Activated CD8-positive, alpha-beta memory T cell treated with anti-CD3 and anti-CD28 coated beads, Interleukin-2, amount 10 ng/mL, durations not matched to agents 7 days and 5 days (primary cell): Measurements from ENCODE around the gene BMPR1A. TPM values are rescaled to one million over a fixed set of nuclear protein-coding genes. Genes with fewer than 3 reads are reported as not detected.
A peak's percentile ranks its signal among the peaks of the same experiment; 100 is the strongest.
"Not testable (repeated sequence)": the region's sequence is repeated elsewhere in the genome, so short reads cannot be mapped to it uniquely, and the experiment has no call there.

Experiments used
- ATAC-seq: fragments of 150-1000 bp; cut with Tn5 transposase; one replicate; pipeline ENCODE4 v1.10.0; 2021; ENCODE audit warnings: moderate library complexity
- CTCF ChIA-PET: fragments of 350-600 bp; sonication (Branson Sonifier 250); formaldehyde crosslinking; loops from one replicate; lab custom pipeline; 2021; ENCODE audit warnings: antibody characterized with exemption; lab: Charles Lee
- DNase-seq: peaks from one replicate; pipeline ENCODE4 v3.0.0-alpha.2; 2020
- H3K27ac Mint-ChIP-seq: one replicate; pipeline ENCODE4 v1.8.0; 2021; ENCODE audit warnings: mild to moderate bottlenecking, mixed read lengths
- H3K27me3 Mint-ChIP-seq: one replicate; pipeline ENCODE4 v1.8.0; 2021; ENCODE audit warnings: mixed read lengths
- H3K36me3 Mint-ChIP-seq: one replicate; pipeline ENCODE4 v1.8.0; 2021; ENCODE audit warnings: mild to moderate bottlenecking, mixed read lengths
- H3K4me1 Mint-ChIP-seq: one replicate; pipeline ENCODE4 v1.8.0; 2021; ENCODE audit warnings: mixed read lengths
- H3K4me3 Mint-ChIP-seq: one replicate; pipeline ENCODE4 v1.8.0; 2021; ENCODE audit warnings: mild to moderate bottlenecking, moderate library complexity, mixed read lengths
- H3K9me3 Mint-ChIP-seq: one replicate; pipeline ENCODE4 v1.8.0; 2022; ENCODE audit warnings: low read depth, mixed read lengths
- total RNA-seq, 2 experiments: library from RNA; stranded (reverse); gene quantifications; one replicate each; pipeline ENCODE4 v1.2.3, GENCODE V29; 2021

The BMPR1A gene
- total RNA-seq, 2 experiments from 2014 or later, result 17.1 to 19.5 TPM

DNA sequence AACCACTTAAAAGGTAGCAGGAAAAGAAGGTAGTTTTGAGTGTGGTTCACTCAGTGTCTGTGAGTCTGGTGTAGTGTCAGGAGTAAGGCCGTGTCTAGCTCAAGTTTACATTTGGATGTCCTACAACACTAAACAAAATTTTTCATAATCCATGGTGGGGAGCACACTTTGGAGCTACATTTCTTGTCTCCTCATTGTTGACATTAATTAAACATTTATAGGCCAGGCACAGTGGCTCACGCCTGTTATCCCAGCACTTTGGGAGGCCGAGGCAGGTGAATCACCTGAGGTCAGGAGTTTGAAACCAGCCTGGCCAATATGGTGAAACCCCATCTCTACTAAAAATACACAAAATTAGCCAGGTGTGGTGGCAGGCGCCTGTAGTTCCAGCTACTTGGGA, 21.1 kb upstream of the BMPR1A start:
- CTCF ChIA-PET, result not testable (repeated sequence)

DNA sequence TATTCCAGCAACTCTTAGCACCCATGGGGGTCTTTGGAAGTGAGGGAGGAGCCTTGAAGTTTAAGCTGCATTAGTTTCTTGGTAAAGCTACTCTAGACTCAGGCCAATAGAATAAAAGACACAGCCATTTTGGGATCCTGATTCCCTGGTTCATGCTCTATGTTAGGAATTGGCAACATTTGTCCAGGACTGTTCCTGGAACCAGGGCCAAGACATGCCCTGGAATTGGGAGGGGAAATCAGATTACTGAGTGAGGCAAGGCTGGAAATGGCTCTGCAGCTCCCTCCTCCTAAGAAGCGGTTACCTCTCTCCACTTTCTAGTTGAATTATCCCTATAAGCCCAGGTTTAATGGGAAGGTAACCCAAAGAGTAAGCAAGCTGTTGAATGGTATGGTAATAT, 14.2 kb upstream of the BMPR1A start:
- H3K9me3 Mint-ChIP-seq, result no peaks in the 10 kb centered on the region
- peaks cover 8% of the 10 kb centered on the region for H3K27me3 Mint-ChIP-seq
- no peak overlapping the region for H3K27ac Mint-ChIP-seq
- CTCF ChIA-PET, result no interaction called here
- DNase-seq (no peak), ATAC-seq (no peak)
- H3K36me3 Mint-ChIP-seq, result no peaks in the 10 kb centered on the region
- H3K4me3 Mint-ChIP-seq, result no peak overlapping the region
- H3K4me1 Mint-ChIP-seq, result no peaks in the 10 kb centered on the region

More for the DNA sequence above, 21.1 kb upstream of the BMPR1A start:
- H3K4me1 Mint-ChIP-seq, DNase-seq, H3K9me3 Mint-ChIP-seq, ATAC-seq, H3K27me3 Mint-ChIP-seq, H3K36me3 Mint-ChIP-seq, H3K27ac Mint-ChIP-seq, H3K4me3 Mint-ChIP-seq: not testable (repeated sequence)

DNA sequence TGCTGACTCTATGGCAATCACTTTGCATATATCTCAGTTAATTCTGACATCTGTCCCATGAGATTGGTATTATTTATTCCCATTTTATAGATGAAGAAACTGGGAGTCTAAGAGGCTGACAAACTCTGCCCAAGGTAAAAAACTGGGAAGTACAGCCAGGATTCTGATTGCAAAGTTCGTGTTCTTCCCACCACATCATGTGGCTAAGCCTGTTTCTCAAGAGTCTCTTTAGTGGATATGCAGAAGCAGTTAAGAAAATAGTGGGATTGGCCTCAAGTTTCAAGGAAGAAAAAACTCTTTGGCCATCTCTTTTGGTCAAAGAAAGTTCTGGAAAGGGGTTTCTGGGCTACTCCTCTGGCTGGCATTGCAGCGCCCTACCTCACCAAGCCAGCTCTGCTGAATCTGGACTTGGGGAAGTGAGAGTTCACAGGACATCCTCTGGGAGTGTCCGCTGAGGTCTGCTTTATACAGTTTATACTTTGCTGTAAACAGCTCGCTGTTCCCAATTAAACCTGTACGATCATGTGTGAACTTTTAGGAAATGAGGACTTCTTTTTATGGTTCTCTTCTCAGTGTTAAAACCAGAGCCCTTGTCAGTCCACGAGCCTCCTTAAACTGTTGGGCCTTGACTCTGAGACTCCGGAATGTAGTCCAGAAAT, 12.2 kb upstream of the BMPR1A start:
- Mint-ChIP-seq H3K4me3 (no peak overlapping the region), H3K9me3 (no peaks in the 10 kb centered on the region), H3K27me3 (peaks cover 8% of the 10 kb centered on the region), H3K27ac (no peak overlapping the region), H3K4me1 (peaks cover 2% of the 10 kb centered on the region), H3K36me3 (no peaks in the 10 kb centered on the region)
- CTCF ChIA-PET, result no interaction called here
- DNase-seq (no peak), ATAC-seq (no peak)

DNA sequence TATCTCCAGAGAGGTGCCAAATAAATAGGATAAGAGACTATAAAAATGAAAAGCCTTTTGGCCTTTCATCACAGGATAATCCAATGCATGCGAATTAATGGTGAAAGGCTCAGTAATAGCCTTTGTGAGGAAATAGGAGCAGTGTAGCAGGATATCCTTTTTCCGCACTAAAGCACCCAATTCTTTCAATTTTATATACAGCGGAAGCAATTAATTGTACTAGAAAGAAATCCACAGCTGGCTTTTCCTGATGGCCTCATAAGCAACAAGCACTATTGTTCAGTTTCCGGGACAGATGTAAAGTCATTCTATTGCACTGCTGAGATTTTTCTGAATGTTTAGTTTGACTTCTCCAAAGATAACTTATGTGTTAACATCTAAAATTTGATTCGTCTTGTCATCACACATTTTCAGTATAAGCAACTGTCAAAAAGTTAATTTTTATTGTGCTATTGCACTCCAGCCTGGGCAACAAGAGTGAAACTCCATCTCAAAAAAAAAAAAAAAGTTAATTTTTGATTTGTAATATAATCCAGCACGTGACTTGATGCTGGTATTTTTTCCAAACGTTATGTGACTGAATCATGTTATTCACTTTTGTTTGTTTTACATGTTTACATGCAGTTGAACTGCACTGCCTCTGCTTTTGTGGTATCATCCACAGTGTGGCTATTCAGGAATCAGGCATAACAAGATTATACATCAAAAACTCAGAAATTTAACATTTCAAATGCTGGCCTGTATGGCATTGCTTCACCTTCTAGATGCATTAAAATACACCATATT, 8.4 kb upstream of the BMPR1A start:
- H3K4me1 Mint-ChIP-seq, result peaks cover 11% of the 10 kb centered on the region
- CTCF ChIA-PET, result interaction anchor here (0.6 kb wide), 1 partner anchor 23 kb away, joined by 3 read pairs; no protein-coding TSS in a partner anchor
- no peaks in the 10 kb centered on the region for H3K9me3 Mint-ChIP-seq
- no peak overlapping the region for H3K4me3 Mint-ChIP-seq
- no peaks in the 10 kb centered on the region for H3K27me3 Mint-ChIP-seq
- ATAC-seq, result no peak
- no peak overlapping the region for H3K27ac Mint-ChIP-seq
- no peak for DNase-seq
- no peaks in the 10 kb centered on the region for H3K36me3 Mint-ChIP-seq

DNA sequence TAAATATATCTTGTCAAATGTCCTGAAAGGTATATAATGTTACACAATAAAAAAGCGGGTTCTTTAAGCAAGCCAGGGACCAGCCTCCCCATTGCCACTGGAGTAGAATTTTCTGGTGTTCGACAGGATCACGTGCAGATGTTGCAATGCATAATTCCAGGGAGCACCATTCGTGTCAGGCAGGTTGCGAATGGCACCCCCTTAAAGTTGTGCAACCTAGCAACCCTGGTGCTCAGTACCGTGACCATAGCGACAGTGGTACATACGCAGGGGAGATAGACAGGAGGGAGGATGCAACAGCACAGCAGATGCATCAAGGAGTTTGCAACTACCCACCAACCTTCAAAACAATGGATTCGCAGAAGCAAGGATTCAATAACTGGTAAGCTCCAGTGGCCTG, 6.6 kb upstream of the BMPR1A start:
- Mint-ChIP-seq H3K27me3 (no peaks in the 10 kb centered on the region), H3K27ac (no peak overlapping the region), H3K36me3 (no peaks in the 10 kb centered on the region), H3K9me3 (no peaks in the 10 kb centered on the region), H3K4me1 (peaks cover 23% of the 10 kb centered on the region), H3K4me3 (no peak overlapping the region)
- CTCF ChIA-PET, result no interaction called here
- no peak for DNase-seq
- ATAC-seq, result no peak

DNA sequence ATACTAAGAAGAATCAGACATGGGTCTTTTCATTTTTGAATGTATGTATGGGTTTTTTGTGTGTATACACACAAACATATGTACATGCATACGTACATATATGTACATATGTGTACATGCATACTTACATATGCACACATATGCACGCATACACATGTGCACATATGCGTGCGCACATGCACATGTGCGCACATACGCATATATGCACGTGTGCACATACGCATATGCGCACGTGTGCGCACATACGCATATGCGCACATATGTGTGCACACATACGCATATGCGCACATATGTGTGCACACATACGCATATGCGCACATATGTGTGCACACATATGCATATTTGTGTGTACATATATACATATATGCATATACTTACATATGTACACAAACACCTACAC, 4.9 kb upstream of the BMPR1A start:
- no peaks in the 10 kb centered on the region for H3K36me3 Mint-ChIP-seq
- ATAC-seq (no peak), DNase-seq (no peak)
- H3K27me3 Mint-ChIP-seq, result peaks cover 3% of the 10 kb centered on the region
- no peaks in the 10 kb centered on the region for H3K9me3 Mint-ChIP-seq
- H3K4me3 Mint-ChIP-seq, result no peak overlapping the region
- peaks cover 30% of the 10 kb centered on the region for H3K4me1 Mint-ChIP-seq
- H3K27ac Mint-ChIP-seq, result no peak overlapping the region
- CTCF ChIA-PET, result no interaction called here

DNA sequence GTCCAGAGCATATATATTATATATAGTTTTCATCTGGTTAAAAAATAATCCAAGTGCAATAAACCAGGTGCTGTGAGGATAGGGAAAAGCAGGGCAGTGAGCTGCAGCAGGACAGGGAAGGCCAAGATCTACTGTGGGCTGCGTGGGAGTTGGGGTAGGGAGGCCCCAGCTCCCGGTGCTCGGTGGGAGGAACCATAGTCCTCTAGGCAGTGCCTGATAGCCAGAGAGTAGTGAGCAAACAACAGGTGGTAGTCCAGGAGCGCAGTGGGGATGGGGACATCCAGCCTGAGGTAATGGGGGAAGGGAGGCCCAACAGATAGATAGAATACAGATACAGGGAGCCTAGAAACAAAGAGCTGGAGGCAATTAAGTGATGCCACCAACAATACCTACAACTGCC, 4.1 kb upstream of the BMPR1A start:
- no peak overlapping the region for H3K4me3 Mint-ChIP-seq

DNA sequence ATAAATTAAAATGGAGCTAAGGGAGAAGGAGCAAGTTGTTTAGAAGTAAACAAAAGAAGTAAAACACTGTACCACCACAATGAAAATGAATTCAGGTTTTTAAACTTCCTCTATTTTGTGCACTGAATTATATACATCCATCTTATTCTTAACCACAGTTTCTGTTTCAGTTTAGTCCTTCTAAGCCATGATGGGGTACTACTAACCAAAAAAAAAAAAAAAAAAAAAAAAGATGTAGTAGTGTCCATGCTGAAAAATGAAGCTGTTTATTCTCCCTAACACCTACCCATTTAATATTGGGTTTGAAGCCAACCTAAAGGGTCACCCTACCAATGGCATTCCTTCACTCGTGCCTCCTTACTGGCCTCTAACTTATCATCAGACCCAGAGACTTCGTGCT, 3.4 kb upstream of the BMPR1A start:
- DNase-seq (no peak), ATAC-seq (no peak)
- peaks cover 3% of the 10 kb centered on the region for H3K36me3 Mint-ChIP-seq
- H3K4me1 Mint-ChIP-seq, result peaks cover 36% of the 10 kb centered on the region
- no peaks in the 10 kb centered on the region for H3K9me3 Mint-ChIP-seq
- peaks cover 11% of the 10 kb centered on the region for H3K27me3 Mint-ChIP-seq
- peak overlapping the region; percentile 66 for H3K27ac Mint-ChIP-seq
- CTCF ChIA-PET, result interaction anchor here (0.7 to 2.1 kb wide), 7 partner anchors 10 to 187 kb away, joined by 3 to 4 read pairs (median 3); no protein-coding TSS in a partner anchor
- H3K4me3 Mint-ChIP-seq, result no peak overlapping the region

More for the DNA sequence above, 4.1 kb upstream of the BMPR1A start:
- DNase-seq (no peak), ATAC-seq (no peak)
- Mint-ChIP-seq H3K4me1 (peaks cover 31% of the 10 kb centered on the region), H3K27me3 (peaks cover 4% of the 10 kb centered on the region), H3K36me3 (peaks cover under 1% of the 10 kb centered on the region), H3K9me3 (no peaks in the 10 kb centered on the region), H3K27ac (peak overlapping the region; percentile 66)
- CTCF ChIA-PET, result interaction anchor here (1.0 to 2.1 kb wide), 5 partner anchors 9 to 59 kb away, joined by 3 to 4 read pairs (median 3); no protein-coding TSS in a partner anchor

DNA sequence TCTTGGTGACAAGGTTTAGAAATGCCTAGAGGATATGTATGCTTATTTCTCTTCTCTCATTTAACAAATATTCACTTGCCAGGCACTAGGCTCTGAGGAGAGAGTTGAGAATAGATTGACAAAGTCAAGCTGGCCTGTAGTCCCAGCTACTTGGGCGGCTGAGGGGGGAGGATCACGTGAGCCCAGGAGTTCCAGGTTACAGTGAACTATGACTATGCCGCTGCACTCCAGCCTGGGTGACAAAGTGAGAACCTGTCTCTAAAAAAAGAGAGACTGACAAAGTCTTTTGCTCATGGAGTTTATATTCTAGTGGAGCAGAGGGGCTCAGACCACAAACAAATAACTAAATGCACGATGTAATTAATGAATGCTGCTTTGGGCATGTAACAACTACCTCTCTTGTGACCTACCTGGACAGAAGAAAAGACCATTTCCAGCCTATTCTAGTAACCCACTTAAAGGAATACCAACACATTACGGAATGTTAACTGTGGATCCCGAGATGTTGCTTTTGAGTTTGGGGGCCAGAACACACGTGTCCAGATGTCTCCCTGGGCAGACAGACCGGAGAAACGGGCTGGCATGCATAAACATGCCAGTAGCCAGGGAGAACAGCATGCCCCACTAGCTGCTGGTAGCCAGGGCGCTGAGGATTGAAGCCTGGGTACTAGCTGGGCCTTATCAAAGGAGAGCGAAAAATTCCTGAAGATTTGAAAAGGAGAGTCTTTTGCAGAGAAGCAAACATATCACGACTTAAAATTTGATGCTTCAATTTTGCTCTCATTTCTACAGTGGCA, 2.6 kb upstream of the BMPR1A start:
- DNase-seq (no peak), ATAC-seq (no peak)
- CTCF ChIA-PET, result interaction anchor here (0.7 to 2.1 kb wide), 5 partner anchors 15 to 187 kb away, joined by 3 to 4 read pairs (median 3); no protein-coding TSS in a partner anchor
- peaks cover 17% of the 10 kb centered on the region for H3K27me3 Mint-ChIP-seq
- no peak overlapping the region for H3K27ac Mint-ChIP-seq
- peaks cover 44% of the 10 kb centered on the region for H3K4me1 Mint-ChIP-seq
- H3K36me3 Mint-ChIP-seq, result peaks cover 7% of the 10 kb centered on the region
- H3K9me3 Mint-ChIP-seq, result no peaks in the 10 kb centered on the region
- no peak overlapping the region for H3K4me3 Mint-ChIP-seq

DNA sequence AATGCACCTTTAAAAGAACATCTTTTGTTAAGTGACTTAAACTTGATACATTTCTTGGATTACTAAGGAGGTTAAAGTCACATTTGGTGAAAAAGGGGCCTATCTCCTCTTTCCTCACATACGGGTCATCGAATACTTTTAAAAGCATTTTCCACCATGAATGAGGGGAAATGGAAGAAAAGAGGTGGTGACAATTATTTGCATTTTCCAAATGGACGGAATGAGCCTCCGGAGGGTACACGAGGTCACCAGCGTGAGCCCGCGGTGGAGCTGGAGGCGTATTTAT, 1.0 kb upstream of the BMPR1A start:
- Mint-ChIP-seq H3K36me3 (peaks cover 11% of the 10 kb centered on the region), H3K27me3 (peaks cover 19% of the 10 kb centered on the region), H3K9me3 (no peaks in the 10 kb centered on the region), H3K27ac (peak overlapping the region; percentile 71), H3K4me3 (peak overlapping the region; percentile 76), H3K4me1 (peaks cover 52% of the 10 kb centered on the region)
- ATAC-seq (no peak), DNase-seq (no peak)
- CTCF ChIA-PET, result interaction anchor here (0.9 to 1.3 kb wide), 2 partner anchors 43 to 138 kb away, joined by 3 to 4 read pairs; no protein-coding TSS in a partner anchor

DNA sequence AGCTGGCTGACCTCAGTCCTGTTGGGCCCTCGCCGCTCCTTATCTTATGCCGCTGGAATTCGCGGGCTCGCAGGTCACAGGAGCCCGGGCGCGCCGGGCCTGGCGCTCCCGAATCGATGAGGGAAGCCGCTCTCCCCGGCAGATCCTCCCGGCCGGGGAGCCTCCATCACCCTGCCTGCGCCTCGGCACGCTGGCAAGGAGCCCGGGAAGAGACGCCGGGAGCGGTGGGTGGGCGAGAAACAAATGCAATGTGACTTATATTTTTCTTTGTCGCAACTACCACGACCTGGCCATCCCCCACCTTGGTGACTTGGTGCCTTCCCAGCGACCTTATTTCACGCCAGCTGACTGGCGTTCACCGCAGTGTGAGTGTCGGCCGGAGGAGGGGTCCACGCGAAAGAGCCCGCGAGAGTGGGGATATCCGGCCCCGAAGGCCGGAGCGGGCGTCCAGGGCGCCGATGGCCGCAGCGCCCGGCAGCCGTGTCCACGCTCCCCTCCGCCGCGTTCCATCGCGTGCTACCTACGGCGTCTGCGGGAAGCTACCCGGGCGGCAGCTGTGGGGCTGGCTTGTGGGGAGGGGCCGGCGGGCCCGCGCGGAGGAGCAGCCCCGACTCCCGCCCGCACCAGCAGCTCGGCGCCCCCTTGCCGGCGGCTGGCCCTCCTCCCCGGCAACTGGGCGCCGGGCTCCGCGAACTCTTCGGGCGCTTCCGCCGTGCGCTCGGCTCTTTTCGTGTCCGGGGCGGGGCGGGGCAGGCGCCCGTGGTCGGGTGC, 494 bp upstream of the BMPR1A start:
- Mint-ChIP-seq H3K4me3 (peak overlapping the region; percentile 76), H3K27me3 (peaks cover 19% of the 10 kb centered on the region), H3K9me3 (no peaks in the 10 kb centered on the region), H3K36me3 (peaks cover 11% of the 10 kb centered on the region), H3K4me1 (peaks cover 52% of the 10 kb centered on the region), H3K27ac (peak overlapping the region; percentile 71)
- DNase-seq, result peak; percentile 89
- peak; percentile 95 for ATAC-seq
- CTCF ChIA-PET, result interaction anchor here (0.9 to 1.3 kb wide), 2 partner anchors 44 to 137 kb away, joined by 3 to 4 read pairs; no protein-coding TSS in a partner anchor

DNA sequence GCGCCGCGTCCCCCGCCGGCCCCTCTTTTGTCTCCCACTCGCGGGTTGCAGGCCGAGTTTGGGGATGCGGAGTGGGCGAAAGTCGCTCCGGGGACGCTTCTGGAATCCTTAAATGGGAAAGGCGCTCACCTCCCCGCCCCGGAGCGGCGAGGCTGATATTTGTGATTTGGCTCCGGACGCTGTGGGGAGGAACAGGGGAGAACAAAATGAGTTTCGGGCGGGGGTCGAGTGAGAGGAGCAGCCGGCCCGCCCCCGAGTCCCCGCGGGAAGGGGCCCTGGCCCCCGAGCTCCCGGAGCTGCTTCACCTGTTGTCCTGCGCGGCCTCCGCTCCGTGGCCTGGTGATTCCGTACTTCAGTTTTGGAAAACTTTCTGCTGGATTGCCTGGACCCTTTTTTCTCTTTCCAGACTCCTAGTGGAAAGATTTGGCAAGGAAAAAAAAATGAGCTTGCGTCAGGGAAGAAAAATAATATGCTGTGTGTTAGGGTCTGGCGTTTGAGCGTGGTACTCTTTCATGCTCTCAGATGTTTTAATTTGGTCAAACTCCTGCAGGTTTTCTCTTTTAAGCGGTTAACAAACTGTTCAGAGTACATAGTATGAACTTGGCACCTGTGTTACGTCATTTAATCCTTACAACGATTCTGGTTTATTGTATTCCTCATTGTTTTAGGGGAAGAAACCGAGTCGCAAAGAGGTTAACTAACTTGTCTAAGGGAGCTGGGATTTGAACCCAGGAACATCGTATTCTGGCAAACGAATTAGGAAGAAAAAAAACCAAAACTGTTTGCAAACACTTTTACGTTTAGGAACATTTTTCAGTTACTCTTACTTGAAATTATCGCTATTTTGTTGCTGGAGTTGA, 924 bp downstream of the BMPR1A start:
- no peak for ATAC-seq
- Mint-ChIP-seq H3K9me3 (no peaks in the 10 kb centered on the region), H3K27me3 (peaks cover 19% of the 10 kb centered on the region), H3K36me3 (peaks cover 11% of the 10 kb centered on the region), H3K4me1 (peaks cover 49% of the 10 kb centered on the region), H3K4me3 (peak overlapping the region; percentile 85), H3K27ac (peak overlapping the region; percentile 82)
- CTCF ChIA-PET, result interaction anchor here (0.7 to 1.2 kb wide), 3 partner anchors 15 to 45 kb away, joined by 3 to 6 read pairs (median 3); no protein-coding TSS in a partner anchor
- peak; percentile 42 for DNase-seq
